IPS-18c (cell line): ENCODE data around the gene NOS1.

ENCODE experiments used
- H3K4me3 ChIP-seq: 2 replicates; pipeline ENCODE4 v1.7.0; 2013; ENCODE audit warnings: low read depth, mild to moderate bottlenecking, low read length, moderate library complexity; ENCODE audit not compliant: insufficient read depth
- H3K9me3 ChIP-seq: one replicate; pipeline ENCODE4 v1.6.1; 2013; ENCODE audit warnings: mild to moderate bottlenecking, low read length, moderate library complexity; ENCODE audit not compliant: control insufficient read depth, insufficient read depth

The NOS1 gene

DNA sequence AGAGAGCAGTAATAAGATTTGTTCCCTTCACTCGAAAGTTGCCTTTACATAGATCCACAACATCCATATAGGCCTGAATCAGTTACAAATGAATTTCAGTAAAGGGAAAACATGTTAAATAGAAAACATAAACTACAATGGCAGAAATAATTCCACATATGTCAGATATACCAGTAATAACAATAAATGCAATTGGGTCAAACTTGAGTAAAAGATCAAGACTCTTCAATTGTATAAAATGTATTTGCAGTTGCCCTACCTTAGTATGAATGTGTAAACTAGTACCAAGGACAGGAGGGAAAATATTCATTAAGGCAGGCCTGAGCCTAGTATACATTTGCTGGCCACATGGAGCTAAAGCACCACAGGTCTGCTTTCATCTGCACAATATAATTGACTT, 17.6 kb downstream of the NOS1 start:
- Histone ChIP-seq H3K4me3 (no peak overlapping the region), H3K9me3 (no peaks in the 10 kb centered on the region)

DNA sequence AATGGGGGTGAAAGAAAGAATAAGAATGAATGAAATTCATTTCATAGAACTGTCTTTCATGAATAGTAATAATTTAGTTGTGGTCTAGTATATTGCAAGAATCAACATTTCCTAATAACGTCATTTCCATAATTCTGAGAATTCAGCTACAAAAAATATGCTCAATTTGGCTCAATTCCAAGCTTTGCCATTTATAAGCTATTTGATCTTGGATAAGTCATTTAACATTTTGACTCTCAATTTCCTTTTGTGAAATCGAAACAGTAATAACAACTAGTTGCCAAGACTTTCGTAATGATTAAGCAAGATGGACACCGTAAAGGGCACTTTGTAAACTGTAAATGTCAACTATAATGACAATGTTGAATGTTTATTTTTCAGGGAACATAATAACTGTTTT, 18.1 kb downstream of the NOS1 start:
- no peaks in the 10 kb centered on the region for H3K9me3 ChIP-seq
- no peak overlapping the region for H3K4me3 ChIP-seq

DNA sequence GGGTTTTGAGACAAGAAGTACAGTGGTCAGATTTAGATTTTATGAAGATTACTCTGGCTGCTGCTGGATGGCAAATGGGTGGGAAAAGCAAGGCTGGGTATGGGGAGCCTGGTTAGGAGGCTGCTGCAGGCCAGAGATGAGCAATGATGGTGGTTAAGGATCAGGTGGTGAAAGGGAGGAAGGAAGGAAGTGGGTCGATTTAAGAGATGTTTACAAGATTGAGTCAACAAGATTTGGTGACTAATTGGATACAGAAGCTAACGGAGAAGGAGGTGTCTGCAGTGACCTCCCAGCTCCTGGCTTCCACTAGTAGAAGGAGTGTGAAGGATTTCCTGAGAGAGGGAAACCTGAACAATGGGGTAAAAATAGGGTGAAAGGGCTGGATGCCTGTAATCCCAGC, 18.7 kb downstream of the NOS1 start:
- H3K4me3 ChIP-seq = no peak overlapping the region
- H3K9me3 ChIP-seq = no peaks in the 10 kb centered on the region

DNA sequence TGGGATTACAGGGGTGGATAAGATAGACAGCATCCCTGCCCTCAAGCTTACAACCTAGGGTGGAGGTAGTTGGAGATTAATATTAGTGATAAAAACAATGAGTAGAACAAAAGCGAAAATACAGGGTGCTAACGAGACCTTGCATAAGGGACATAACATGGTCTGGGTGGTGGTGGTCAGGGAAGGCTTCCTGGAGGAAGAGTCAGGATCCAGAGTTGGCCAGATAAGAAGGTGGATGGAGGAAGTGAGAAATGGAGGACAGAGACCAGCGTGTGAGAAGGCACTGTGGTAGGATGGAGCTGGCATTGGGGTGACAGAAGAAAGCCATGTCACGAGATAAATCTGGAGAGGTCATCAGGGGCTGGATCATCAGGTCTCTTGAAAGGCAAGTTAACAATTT, 19.2 kb downstream of the NOS1 start:
- no peak overlapping the region for H3K4me3 ChIP-seq

DNA sequence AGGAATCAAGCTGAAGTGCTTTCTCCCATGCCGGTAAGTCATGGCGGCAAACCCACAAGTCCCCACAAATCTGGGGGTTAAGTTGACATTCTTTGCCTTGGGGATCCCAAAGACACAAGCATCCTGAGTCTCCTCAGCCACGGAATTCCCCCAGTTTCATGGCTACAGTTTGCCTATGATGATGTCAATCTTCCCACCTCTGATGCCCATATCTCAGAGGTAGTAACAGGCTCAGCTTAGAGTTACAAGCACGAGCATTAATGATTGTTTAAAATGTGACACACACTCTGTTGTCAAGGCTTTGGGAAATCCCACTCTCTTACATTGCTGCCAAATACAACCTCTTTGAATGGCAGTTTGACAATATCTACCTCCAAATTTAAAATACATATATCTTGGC, 22.3 kb downstream of the NOS1 start:
- Histone ChIP-seq H3K9me3 (no peaks in the 10 kb centered on the region), H3K4me3 (no peak overlapping the region)

More for the DNA sequence above, 19.2 kb downstream of the NOS1 start:
- no peaks in the 10 kb centered on the region for H3K9me3 ChIP-seq

DNA sequence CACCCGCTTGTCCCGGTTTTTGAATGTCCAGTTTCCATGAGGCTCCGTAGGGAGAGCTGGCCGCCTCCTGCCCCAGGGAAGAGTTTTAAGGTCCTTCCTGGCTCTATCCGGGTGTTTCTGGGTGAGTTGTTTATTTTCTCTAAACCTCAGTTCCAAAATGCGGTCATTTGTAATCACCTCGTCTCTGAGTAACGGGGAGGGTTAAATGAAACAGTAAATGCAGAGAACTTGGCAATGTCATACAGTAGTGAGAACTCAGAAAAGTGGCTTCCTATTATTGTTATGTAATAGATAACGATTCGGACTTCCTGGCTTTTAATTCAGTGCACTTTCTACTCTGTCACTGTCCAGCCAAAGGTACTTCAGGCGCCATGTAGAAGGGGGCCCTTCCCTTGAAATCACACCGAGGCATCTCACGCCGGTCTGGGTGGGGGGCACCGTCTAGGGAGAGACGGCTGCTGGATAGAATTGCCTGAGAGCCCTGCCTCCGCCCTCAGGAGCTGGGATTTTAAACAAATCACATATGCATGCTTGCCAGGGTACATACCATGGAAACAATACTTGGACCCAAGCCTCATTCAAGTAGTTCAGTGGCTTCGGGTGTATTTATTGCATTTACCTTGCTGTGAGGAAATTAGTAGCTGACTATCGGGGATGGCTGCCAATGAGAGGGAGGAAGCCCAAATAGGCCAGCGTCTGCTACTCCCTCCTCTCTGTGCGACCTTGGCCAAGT, 26.4 kb downstream of the NOS1 start:
- Histone ChIP-seq H3K4me3 (no peak overlapping the region), H3K9me3 (no peaks in the 10 kb centered on the region)

DNA sequence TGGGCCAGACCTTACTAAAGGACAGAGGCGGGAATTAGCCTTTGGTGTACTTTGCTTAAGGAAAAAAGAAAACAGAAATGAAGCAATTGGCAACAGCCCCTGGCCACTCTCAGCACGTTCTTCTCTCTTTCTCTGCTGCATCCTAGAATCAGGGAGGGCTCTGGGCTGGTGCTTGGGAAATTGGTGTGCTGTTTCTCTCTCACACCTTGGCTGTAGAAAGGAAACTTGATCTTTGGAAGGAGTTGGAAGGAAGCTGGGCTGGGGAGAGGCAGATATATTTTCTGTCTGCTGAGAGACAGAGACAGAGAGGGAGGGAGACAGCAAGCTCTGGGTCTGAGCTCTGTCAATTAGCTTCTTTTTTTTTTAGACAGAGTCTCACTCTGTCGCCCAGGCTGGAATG, 27.4 kb downstream of the NOS1 start:
- Histone ChIP-seq H3K4me3 (no peak overlapping the region), H3K9me3 (no peaks in the 10 kb centered on the region)

DNA sequence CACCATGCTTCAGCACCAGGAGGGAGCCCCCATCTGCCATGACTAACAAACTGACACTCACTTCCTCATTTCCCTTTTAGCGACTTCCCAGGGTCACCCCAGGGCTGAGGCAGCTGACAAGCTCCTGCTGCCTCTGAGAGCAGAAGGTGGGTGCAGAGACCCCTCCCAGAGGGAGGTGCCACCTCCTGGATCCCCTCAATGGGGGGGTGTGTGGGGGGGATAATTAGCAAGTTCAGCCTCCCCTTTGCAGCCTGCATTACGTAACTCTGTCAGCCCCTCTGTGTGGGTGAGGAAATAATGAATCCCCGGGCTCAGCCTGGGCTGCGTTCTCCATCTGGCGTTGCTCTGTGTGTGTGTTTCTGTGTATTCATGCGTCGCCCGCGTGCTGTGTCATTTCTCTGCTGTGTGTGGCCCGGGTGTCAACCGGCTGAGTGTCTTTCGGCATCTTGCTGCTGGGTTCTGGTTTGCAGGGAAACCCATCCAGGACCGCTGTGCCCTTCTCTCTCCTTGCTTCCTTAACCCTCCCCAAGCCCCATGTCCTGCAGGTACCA, 28.0 kb downstream of the NOS1 start:
- H3K4me3 ChIP-seq = no peak overlapping the region
- H3K9me3 ChIP-seq = no peaks in the 10 kb centered on the region

DNA sequence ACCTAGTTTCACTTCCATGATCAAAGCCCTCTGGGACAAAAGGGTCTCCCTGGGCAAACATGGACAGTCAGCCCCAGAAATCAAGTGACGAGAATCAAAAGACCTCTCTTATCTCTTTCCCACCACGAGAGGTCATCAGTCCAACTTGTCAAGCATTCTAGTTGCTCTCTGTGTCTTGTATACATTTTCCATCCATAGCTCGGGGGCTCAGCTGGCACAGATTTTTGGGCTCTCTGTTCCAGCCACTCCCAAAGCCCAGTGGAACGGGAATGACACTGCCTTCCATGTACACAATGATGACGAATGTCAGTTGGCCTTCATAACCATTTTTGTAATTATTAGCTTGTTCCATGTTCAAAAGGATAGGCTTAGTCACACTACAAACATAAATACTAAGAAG, 29.7 kb downstream of the NOS1 start:
- no peaks in the 10 kb centered on the region for H3K9me3 ChIP-seq
- no peak overlapping the region for H3K4me3 ChIP-seq

DNA sequence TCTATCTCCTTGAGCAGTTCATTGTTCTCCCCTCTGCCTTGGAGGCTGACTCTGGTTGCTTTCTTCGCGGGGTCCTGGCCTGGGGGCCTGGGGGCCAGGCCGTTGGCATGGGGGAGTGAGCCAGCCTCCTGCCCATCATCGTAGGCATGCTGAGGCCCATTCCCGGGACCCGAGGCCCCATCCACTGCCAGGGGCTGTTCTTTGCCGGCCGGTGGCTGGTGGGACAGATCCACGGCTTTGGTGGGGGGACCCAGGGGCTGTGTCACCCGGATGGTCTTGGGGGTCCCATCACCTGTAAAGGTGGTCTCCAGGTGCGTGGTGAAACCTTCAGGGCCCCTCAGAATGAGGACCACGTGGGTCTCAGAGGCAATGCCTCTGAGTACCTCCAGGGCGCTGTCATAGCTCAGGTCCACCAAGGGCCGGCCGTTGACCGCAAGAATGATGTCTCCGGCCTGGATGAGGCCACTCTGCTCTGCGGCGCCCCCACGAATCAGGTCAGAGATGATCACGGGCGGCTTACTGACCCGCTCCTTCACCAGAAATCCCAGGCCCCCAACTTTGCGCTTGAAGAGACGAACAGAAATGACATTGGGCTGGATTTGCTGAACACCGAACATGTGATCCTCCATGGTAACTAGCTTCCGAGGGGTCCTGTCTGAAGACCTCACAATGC, 30.8 kb downstream of the NOS1 start:
- no peaks in the 10 kb centered on the region for H3K9me3 ChIP-seq
- no peak overlapping the region for H3K4me3 ChIP-seq

DNA sequence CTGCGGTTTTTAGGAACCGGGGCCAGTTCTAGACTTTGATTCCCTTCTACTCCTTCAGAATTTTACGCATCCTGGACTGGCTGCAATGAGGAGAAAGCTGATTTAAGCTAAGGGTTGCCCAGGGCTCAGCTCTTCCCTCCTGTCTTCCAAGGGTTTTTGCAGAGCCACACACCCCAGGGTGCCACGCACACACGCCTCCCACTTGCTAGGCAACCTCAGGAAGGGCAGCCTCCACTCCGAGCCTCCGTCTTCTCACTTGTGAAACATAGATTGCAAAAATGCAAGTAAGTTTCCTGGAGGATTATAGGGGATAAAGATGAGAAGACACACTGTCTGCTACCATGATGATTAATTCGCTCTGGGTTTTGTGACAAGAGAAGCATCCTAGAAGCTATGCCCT, 31.7 kb downstream of the NOS1 start:
- Histone ChIP-seq H3K4me3 (no peak overlapping the region), H3K9me3 (no peaks in the 10 kb centered on the region)

DNA sequence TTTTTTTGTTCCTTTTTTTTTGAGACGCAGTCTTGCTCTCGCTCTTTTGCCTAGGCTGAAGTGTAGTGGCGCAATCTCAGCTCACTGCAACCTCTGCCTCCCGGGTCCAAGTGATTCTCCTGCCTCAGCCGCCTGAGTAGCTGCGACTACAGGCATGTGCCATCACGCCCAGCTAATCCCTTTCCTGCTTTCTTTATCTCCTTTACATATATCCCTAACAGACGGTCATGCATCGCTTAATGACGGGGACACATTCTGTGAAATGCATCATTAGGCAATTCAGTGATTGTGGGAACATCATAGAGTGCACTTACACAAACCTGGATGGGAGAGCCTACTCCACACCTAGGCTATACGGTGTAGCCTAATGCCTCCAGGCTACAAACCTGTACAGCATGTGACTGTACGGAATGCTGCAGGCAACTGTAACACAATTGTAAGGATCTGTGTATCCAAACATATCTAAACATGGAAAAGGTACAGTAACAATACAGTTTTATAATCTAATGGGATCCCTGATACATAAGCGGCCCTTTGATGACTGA, 32.8 kb downstream of the NOS1 start:
- Histone ChIP-seq H3K4me3 (no peak overlapping the region), H3K9me3 (no peaks in the 10 kb centered on the region)

DNA sequence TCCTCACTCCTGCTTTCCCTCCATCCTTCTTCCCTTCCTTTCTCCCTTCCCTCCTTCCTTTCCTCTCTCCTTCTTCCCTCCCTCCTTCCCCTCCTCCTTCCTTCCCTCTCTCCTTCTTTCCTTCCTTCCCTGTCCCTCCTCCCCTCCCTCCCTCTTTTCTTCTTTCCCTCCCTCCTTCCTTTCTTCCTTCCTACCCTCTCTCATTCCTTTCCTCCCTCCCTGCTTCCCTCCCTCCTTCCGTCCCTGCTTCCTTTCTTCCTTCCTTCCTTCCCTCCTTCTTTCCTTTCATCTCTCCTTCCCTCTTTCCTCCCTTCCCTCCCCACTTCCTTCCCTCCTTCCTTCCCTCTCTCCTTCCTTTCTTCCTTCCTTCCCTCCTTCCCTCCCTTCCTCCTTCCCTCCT, 39.0 kb downstream of the NOS1 start:
- Histone ChIP-seq H3K4me3 (no peak overlapping the region), H3K9me3 (no peaks in the 10 kb centered on the region)

DNA sequence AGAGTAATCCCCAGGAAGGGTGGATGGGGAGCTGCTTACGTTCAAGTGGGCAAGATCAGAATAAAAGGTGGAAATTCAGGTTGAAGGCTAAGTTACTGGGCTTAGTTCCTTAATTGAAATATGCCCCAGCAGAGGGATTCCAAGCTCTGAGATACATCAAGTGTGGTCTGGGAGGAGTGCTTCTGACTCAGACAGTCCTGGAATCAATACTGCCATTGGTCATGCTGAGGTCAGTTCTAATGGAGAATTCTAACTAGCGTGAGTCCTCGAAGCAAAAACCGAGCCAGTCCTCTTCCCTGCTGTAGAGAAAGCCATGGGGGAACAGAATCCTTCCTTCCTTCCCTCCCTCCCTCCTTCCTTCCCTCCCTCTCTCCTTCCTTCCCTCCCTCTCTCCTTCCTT, 39.9 kb downstream of the NOS1 start:
- Histone ChIP-seq H3K9me3 (no peaks in the 10 kb centered on the region), H3K4me3 (no peak overlapping the region)

DNA sequence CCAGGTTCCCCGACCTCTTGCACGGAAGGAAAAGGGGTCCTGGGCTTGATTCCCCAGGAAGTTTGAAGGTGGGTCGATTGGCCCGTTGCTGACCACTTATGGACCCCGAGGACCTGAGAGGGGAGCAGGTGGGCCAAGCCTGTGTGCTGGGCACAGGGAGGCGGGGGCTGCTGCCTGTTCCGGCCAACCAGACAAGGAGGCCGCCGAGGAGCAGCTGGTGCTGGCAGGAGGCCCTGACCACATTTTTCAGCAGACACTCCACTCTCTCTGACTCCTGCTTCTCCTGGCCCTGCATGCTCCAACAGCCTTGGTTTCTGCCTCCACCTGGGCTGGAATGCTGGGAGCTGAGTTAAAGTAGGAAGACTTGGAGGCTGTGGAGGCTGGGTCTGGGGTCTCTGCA, 42.8 kb downstream of the NOS1 start:
- Histone ChIP-seq H3K9me3 (no peaks in the 10 kb centered on the region), H3K4me3 (no peak overlapping the region)

DNA sequence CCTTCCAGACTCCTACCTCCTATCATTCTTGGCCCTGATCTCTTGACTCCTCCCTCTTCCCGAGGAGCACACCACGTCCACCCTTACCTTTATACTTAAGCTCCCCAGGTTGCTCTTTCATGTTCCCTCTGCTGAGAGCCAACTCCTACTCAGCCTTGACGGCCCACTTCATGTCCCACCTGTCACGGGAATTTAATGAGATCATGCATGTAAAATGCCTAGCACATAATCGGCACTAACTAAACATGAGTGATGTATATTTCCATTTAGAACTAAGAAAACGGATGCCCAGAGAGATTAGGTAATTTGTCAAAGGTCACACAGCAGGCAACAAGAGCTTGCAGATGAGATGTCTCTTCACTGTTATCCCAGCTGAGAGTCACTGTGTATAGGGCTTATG, 45.1 kb downstream of the NOS1 start:
- Histone ChIP-seq H3K9me3 (no peaks in the 10 kb centered on the region), H3K4me3 (no peak overlapping the region)

DNA sequence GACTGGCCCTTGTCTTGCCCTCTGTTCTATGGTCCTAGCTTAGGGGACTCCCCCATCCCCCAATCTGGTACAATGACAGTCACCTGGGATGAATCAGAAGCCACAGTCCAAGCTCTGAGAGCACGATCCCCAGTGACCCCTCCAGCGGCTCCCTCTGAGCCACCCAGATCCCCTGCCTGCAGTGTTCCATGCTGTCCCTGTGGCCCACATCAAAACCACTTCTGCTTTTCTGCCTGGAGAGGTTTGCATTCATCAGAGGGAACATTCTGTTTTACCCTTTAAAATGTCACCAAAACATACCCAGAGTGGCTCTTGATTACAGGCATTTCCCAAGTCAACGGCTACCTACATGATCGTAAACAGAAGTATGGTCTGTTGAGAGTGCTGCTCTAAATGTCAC, 47.5 kb downstream of the NOS1 start:
- H3K9me3 ChIP-seq = no peaks in the 10 kb centered on the region

DNA sequence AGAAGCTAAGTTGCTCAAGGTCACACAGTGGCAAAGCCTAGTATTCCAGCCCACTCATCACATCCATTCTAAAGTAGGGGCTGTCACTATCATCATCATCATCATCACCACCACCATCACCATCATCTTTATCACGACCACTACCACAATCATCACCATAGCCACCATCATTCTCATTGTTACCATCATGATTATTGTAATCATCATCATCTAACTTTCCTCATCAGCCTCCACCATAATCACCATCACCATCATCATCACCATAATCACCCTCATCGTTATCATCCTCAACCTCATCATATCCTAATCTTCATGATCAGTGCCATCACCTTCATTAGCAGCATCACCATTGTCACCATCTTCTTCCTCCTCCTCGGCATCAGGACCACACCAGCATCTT, 48.7 kb downstream of the NOS1 start:
- Histone ChIP-seq H3K4me3 (no peak overlapping the region), H3K9me3 (no peaks in the 10 kb centered on the region)

More for the DNA sequence above, 47.5 kb downstream of the NOS1 start:
- no peak overlapping the region for H3K4me3 ChIP-seq
